RWPE2 (cell line): ENCODE results near the gene OLAH.
A peak's percentile ranks its signal among the peaks of the same experiment; 100 is the strongest.

Experiments
- ATAC-seq: fragments of 200-7000 bp; cut with Tn5 transposase; 3 replicates; pipeline ENCODE4 v1.9.1; 2021; ENCODE audit warnings: low read depth
- DNase-seq: peaks from one replicate; pipeline ENCODE4 v3.0.0-alpha.2; 2020; ENCODE audit warnings: low spot score
- H3K27ac ChIP-seq: fragments of 450-650 bp; 2 replicates; pipeline ENCODE4 v1.5.1; 2017; ENCODE audit warnings: mild to moderate bottlenecking; ENCODE audit not compliant: poor library complexity, severe bottlenecking
- H3K27me3 ChIP-seq: fragments of 250-450 bp; sonication (Bioruptor Pico); 2 replicates; pipeline ENCODE4 v1.5.1; 2021; ENCODE audit warnings: mild to moderate bottlenecking, moderate library complexity; ENCODE audit not compliant: insufficient read depth, poor library complexity, severe bottlenecking
- H3K36me3 ChIP-seq: fragments of 250-450 bp; sonication (Bioruptor Pico); 2 replicates; pipeline ENCODE4 v1.5.1; 2020; ENCODE audit warnings: low read depth, mild to moderate bottlenecking, moderate library complexity
- H3K4me1 ChIP-seq: fragments of 250-450 bp; sonication (Bioruptor Pico); 2 replicates; pipeline ENCODE4 v1.5.1; 2021; ENCODE audit warnings: mild to moderate bottlenecking, moderate library complexity; ENCODE audit not compliant: insufficient read depth, poor library complexity, severe bottlenecking
- H3K4me3 ChIP-seq: fragments of 250-450 bp; sonication (Bioruptor Pico); 2 replicates; pipeline ENCODE4 v1.5.1; 2021; ENCODE audit warnings: mild to moderate bottlenecking, moderate library complexity; ENCODE audit not compliant: severe bottlenecking
- H3K9me3 ChIP-seq: fragments of 250-450 bp; sonication (Bioruptor Pico); 2 replicates; pipeline ENCODE4 v1.5.1; 2021; ENCODE audit warnings: mild to moderate bottlenecking, moderate library complexity; ENCODE audit not compliant: severe bottlenecking
- CTCF ChIP-seq: fragments of 450-650 bp; IDR thresholded peaks from one replicate; pipeline ENCODE4 v1.5.1; 2017; ENCODE audit warnings: mild to moderate bottlenecking, moderate library complexity; ENCODE audit not compliant: poor library complexity, severe bottlenecking

Gene OLAH

DNA sequence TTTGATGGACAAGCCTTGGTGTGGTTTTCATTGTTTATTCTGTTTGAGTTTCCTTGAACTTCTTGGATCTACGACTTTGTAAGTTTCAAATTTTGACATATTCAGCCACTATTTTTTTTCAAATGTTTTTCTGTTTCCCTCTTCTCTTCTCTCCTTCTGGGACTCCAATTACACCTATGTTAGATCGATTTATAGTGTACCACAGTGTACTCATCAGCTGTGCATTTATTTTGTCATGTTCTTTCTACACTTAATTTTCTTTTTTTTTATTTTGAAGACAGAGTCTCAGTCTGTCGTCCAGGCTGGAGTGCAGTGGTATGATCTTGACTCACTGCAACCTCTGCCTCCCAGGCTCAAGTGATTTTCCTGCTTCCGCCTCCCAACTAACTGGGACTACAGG is 16.2 kb downstream of the OLAH start:
- Histone ChIP-seq H3K27ac (no peak overlapping the region), H3K4me3 (no peak overlapping the region), H3K36me3 (no peaks in the 10 kb centered on the region), H3K9me3 (peaks cover 4% of the 10 kb centered on the region), H3K27me3 (no peaks in the 10 kb centered on the region), H3K4me1 (no peaks in the 10 kb centered on the region)
- TF ChIP-seq CTCF, result no peak
- no peak for ATAC-seq
- no peak for DNase-seq

GRCh38 chr10:15060638-15061037 is 16.9 kb downstream of the OLAH start:
- Histone ChIP-seq H3K4me1 (no peaks in the 10 kb centered on the region), H3K27ac (no peak overlapping the region), H3K36me3 (no peaks in the 10 kb centered on the region), H3K27me3 (no peaks in the 10 kb centered on the region), H3K4me3 (no peak overlapping the region), H3K9me3 (peaks cover 2% of the 10 kb centered on the region)
- ATAC-seq (no peak), DNase-seq (no peak)
- TF ChIP-seq CTCF, result no peak

DNA sequence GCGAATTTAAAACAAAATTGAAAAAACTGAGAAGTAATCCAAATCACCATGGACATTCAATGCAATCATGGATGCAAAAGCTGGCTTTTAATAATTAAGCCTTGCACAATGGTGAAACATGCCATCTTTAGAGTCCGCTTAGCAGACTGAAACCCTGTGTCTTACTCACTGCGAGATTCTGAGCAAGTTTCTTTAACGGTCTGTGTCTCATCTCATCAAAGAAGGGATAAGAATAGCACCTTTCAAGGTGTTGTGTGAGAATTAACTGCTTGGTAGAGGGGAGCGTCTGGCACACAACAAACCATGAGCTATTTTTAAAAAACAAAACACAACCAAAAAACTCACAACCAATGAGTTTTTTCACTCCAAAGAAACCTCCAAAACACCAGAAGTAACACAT is 23.4 kb downstream of the OLAH start:
- no peaks in the 10 kb centered on the region for H3K36me3 ChIP-seq
- no peaks in the 10 kb centered on the region for H3K4me1 ChIP-seq
- H3K27me3 ChIP-seq, result no peaks in the 10 kb centered on the region
- H3K4me3 ChIP-seq, result no peak overlapping the region
- no peaks in the 10 kb centered on the region for H3K9me3 ChIP-seq
- no peak for DNase-seq
- no peak overlapping the region for H3K27ac ChIP-seq
- TF ChIP-seq CTCF, result no peak
- ATAC-seq, result no peak

DNA sequence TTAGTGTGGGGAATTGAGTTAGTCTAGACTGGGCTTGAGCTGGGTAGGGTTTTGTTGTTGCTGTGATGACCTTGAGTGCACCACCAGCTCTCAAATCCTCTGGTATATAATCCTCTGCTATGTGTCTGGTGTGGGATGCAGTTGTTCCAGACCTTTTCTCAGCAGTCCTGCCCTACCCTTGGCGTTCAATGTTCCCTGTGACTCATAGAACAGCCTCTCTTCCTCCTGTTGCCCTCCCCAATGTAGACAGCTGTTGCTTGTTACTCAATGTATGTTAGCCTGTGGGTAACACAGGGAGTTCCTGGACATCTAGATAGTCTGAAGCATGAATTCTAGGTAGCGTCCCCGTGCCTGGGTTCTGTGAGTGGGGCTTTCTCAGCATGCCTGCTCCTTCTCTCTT is 25.1 kb downstream of the OLAH start:
- DNase-seq, result no peak
- Histone ChIP-seq H3K4me3 (no peak overlapping the region), H3K27me3 (no peaks in the 10 kb centered on the region), H3K27ac (no peak overlapping the region), H3K36me3 (no peaks in the 10 kb centered on the region), H3K9me3 (no peaks in the 10 kb centered on the region), H3K4me1 (no peaks in the 10 kb centered on the region)
- peak; percentile 89 for ATAC-seq
- no peak for TF ChIP-seq CTCF

GRCh38 chr10:15069230-15069629 is 25.5 kb downstream of the OLAH start:
- ATAC-seq (no peak), DNase-seq (no peak)
- H3K4me1 ChIP-seq, result no peaks in the 10 kb centered on the region
- TF ChIP-seq CTCF, result no peak
- no peak overlapping the region for H3K27ac ChIP-seq
- H3K9me3 ChIP-seq, result no peaks in the 10 kb centered on the region
- no peaks in the 10 kb centered on the region for H3K36me3 ChIP-seq
- no peak overlapping the region for H3K4me3 ChIP-seq
- no peaks in the 10 kb centered on the region for H3K27me3 ChIP-seq
